Adrenal gland (tissue), 5 donors: ENCODE results near the gene HBS1L.

ENCODE experiments used
- CTCF ChIP-seq, 6 experiments: fragments of 450-650 bp in 4 of 6; fragments of 200-600 bp in 2 of 6; sonication (generic) in 1 of 6; IDR thresholded peaks; 1 replicate in 5 of 6; 2 replicates in 1 of 6; pipeline versions ENCODE4 v1.5.1 to v1.8.0; 2016 to 2021; ENCODE audit warnings: antibody characterized with exemption in 6 of 6, mild to moderate bottlenecking in 2 of 6, moderate library complexity in 1 of 6
- POLR2A ChIP-seq, 2 donors: fragments of 450-650 bp; IDR thresholded peaks; one replicate each; pipeline ENCODE4 v1.6.1; 2017; ENCODE audit warnings: antibody characterized with exemption in 2 of 2, mild to moderate bottlenecking in 2 of 2, moderate library complexity in 1 of 2
- donor health status: DM: no; HTN: no; CAD: no.

GRCh38 chr6:134962421-134962820, 92.2 kb downstream of the HBS1L start:
- TF ChIP-seq POLR2A (IDR thresholded peaks at IDR 0.05) (no peak), CTCF (IDR thresholded peaks at IDR 0.05) (no peak)
